GM18861 (cell line): ENCODE measurements around the gene ABCG8.

Experiments
- ATAC-seq: cut with Tn5 transposase; IDR thresholded peaks from one replicate; pipeline ENCODE4 v1.9.1; 2021; ENCODE audit not compliant: unreplicated experiment

The ABCG8 gene

GRCh38 chr2:43825841-43826240 lies 12.9 kb upstream of the ABCG8 start:
- no peak for ATAC-seq

- ATAC-seq = no peak
Measured at GRCh38 chr2:43826305-43827250, 12.2 kb upstream of the ABCG8 start.

GRCh38 chr2:43831543-43832294 lies 7.1 kb upstream of the ABCG8 start:
- ATAC-seq = no peak

DNA sequence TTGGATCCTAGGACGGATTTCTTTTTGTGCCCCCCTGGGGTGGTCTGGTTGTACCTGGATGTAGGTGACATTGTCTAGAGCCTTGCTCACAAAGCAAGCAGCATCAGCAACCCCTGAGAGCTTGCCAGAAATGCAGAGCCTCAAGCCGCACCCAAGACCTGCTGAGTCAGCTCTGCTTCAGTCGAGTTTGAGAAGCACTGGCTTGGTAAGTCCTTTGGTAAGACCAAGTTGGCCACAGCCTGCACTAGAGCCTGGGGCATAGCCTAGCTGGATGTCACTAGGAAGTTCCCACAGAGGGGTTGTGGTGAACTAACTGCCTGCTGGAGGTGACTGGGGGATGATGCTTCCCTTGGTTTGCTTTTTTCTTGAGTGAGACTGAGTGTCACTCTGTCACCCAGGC lies 6.3 kb upstream of the ABCG8 start:
- no peak for ATAC-seq

DNA sequence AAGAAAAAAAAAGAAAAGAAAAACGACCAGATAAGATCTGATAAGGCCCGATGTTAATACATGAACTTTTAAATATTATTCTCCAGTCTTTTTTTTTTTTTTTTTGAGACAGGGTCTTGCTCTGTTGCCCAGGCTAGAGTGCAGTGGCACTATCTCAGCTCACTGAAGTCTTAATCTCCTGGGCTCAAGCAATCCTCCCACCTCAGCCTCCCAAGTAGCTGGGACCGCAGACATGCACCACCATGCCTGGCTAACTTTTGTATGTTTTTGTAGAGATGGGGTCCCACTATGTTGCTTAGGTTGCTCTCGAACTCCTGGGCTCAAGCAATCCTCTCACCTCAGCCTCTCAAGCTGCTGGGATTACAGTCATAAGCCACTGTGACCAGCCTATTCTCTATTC lies 1.7 kb upstream of the ABCG8 start:
- no peak for ATAC-seq

GRCh38 chr2:43837831-43838559 lies 776 bp upstream of the ABCG8 start:
- ATAC-seq = no peak

DNA sequence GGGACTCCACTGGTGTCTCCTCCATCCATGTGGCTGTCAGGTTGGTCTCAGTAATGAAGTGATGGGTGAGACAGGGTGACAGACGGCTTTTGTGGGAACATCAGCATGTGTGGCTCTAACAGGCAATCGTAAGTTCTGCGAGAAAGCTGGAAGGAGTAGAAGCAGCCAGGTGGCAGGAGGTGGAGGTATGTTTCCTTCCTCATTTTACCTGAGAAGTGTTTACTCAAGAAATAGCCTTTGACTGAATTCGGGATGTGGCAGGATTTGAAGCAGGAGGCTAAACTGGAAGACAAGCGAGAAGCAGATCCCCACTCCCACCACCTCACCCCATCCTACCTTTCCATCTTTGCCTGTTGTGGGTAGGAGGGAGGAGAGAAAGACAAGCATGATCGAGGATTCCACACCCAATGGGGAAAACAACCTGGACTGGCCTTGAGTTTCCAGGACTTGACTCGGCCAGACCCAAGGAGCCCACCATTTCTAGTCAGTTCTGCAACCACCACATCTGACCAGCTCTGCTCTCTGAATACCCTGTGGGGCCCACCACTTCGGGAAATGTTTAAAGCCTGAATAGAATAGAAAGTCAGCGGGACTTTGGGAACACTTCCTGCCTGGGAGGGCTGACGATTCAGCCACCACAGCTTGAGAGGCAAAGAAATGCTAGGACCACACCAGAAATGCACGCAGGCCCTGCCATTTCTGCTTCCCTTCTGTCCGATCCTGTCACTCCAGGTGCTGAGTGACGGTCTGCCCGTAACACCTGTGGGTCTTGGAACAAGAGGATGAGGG lies 1.2 kb downstream of the ABCG8 start:
- no peak for ATAC-seq

GRCh38 chr2:43840965-43841364 lies 2.2 kb downstream of the ABCG8 start:
- ATAC-seq = no peak

DNA sequence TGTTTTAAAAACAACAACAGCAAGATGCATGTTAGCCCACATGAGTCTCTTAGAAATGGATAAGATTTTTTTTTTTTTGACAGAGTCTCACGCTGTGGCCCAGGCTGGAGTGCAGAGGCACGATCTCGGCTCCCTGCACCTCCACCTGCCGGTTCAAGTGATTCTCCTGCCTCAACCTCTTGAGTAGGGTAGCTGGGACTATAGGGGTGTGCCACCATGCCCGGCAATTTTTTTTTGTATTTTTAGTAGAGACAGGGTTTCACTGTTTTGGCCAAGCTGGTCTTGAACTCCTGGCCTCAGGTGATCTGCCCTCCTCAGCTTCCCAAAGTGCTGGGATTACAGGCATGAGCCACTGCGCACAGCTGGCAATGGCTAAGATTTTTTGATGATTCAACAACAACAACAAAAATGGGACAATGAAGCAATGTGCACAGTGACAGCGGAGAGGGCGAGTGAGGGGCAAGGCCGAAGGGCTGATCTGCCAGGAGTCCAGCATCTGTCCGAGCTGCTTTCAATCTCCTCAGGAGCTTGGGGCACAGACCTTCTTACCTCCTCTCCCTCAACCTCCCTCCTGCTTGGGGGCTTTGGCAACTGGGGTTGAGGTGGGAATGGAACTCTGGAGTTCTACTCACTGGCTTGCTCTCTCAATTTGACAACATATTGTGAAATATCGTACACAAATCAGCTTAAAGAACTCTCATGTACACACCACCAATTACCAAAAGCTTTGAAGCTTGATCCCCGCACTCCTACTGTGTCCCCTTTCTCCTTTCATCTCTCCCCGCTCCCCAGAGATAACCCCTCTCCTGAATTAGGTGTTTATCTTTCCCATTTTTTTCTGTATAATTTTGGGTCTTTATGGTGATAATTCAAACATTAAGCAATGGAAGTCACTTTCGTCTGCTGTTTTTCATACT lies 3.4 kb downstream of the ABCG8 start:
- ATAC-seq = no peak

- ATAC-seq = no peak
Measured at GRCh38 chr2:43842866-43843226, 4.1 kb downstream of the ABCG8 start.

GRCh38 chr2:43845181-43845580 lies 6.4 kb downstream of the ABCG8 start:
- no peak for ATAC-seq

GRCh38 chr2:43846140-43846793 lies 7.5 kb downstream of the ABCG8 start:
- ATAC-seq = no peak

- no peak for ATAC-seq
Measured at GRCh38 chr2:43848214-43848613, 9.4 kb downstream of the ABCG8 start.

DNA sequence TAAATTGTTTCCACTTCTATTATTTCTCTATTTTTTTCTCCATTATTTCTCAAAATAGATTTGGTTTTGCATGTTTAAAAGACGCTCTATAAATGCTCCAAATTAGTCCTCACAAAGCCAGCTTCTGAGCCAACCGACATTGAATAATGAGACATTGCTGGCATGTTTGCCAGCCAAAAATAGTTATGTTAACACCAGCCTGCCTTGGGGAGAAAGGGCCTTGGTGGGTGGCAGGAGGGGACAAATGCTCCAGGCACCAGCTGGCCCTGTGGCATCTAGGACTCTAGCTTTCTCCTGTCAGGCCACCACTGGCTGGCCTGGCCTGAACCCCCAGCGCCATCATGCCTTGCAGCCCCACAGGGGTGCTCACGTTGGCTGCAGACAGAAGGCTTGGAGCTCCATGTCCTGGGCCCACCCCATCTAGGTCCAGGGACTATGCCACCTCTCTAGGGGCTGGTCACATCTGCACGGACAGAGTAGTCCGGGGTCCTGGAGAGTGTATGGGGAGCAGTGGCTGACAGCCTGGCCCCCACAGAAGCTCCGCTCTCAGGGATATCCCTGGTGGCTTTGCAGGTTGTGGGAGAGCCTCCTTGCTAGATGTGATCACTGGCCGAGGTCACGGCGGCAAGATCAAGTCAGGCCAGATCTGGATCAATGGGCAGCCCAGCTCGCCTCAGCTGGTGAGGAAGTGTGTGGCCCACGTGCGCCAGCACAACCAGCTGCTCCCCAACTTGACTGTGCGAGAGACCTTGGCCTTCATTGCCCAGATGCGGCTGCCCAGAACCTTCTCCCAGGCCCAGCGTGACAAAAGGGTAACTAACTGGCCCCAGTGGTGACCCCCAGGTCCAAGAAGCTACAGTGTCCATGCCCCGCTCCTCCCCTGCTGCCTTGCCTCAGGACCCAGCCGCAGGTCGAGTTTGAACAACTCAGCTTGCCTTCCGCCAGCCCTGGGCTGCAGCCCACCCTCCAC lies 12.5 kb downstream of the ABCG8 start:
- ATAC-seq = no peak

DNA sequence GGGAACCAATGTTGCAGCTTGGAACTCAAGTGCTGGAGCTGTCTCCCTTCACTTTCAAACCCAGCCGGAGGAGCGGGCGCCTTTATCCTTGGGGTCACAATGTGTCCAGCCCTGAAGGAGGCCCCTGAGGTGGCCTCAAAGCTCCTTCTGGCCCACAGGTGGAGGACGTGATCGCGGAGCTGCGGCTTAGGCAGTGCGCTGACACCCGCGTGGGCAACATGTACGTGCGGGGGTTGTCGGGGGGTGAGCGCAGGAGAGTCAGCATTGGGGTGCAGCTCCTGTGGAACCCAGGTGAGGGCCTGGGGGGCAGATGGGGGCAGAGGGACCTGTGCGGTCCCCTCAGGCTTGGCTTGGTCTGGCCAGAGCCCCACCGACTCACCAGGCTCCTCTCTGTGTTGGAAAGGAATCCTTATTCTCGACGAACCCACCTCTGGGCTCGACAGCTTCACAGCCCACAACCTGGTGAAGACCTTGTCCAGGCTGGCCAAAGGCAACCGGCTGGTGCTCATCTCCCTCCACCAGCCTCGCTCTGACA lies 13.5 kb downstream of the ABCG8 start:
- no peak for ATAC-seq

- no peak for ATAC-seq
Measured at GRCh38 chr2:43853141-43854081, 14.6 kb downstream of the ABCG8 start.

DNA sequence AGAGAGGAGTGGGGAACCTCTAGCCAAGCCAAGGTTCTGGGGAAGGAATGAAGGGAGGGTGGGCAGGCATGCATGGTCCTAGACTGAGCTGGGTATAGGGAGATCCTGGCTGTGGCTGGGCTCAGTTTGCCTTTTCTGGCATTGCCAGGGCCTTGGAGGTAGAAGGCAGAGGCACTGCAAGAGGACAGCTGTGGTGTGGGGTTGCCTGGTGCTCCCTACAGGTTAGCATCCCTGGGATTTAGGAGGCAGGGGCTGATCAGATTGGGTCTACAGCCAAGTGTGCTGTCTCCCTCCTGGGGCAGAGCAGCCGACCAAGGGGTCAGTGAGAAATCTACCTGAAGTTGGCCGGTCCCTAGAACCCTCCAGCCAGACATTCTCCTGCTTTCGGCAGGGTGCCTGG lies 15.9 kb downstream of the ABCG8 start:
- ATAC-seq = no peak
